Vagina (tissue), 2 donors: ENCODE data around the gene VAMP2. TPM values are rescaled to one million over a fixed set of nuclear protein-coding genes. Genes with fewer than 3 reads are reported as not detected.
A peak's percentile ranks its signal among the peaks of the same experiment; 100 is the strongest.

Experiments
- DNase-seq, 2 donors: peaks; one replicate each; pipeline ENCODE4 v3.0.0-alpha.2; 2017; ENCODE audit errors: extremely low spot score in 2 of 2
- H3K27ac ChIP-seq: fragments of 200-600 bp; sonication (generic); one replicate; pipeline ENCODE4 v1.5.1; 2019
- H3K27me3 ChIP-seq: fragments of 200-600 bp; sonication (generic); one replicate; pipeline ENCODE4 v1.5.1; 2019
- H3K36me3 ChIP-seq, 2 donors: fragments of 200-600 bp; sonication (generic); one replicate each; pipeline ENCODE4 v1.5.1; 2017 to 2019
- H3K4me1 ChIP-seq: fragments of 200-600 bp; sonication (generic); one replicate; pipeline ENCODE4 v1.5.1; 2019
- H3K4me3 ChIP-seq, 2 donors: fragments of 200-600 bp; sonication (generic); 1 replicate in 1 of 2; 2 replicates in 1 of 2; pipeline ENCODE4 v1.5.1; 2016 to 2019
- H3K9me3 ChIP-seq: fragments of 200-600 bp; sonication (generic); one replicate; pipeline ENCODE4 v1.5.1; 2019
- CTCF ChIP-seq, 3 experiments: fragments of 450-650 bp in 2 of 3; fragments of 200-600 bp in 1 of 3; sonication (generic) in 1 of 3; IDR thresholded peaks; one replicate each; pipeline ENCODE4 v1.5.1; 2017 to 2019; ENCODE audit warnings: antibody characterized with exemption in 3 of 3, mild to moderate bottlenecking in 2 of 3, moderate library complexity in 2 of 3
- POLR2A ChIP-seq, 2 donors: fragments of 450-650 bp; IDR thresholded peaks; one replicate each; pipeline ENCODE4 v1.6.1; 2017; ENCODE audit warnings: antibody characterized with exemption in 2 of 2, mild to moderate bottlenecking in 2 of 2, moderate library complexity in 2 of 2
- POLR2AphosphoS5 ChIP-seq, 2 donors: sonication (generic); formaldehyde crosslinking; IDR thresholded peaks; one replicate each; pipeline ENCODE4 v1.9.0; 2017; ENCODE audit warnings: antibody characterized with exemption in 2 of 2, mild to moderate bottlenecking in 2 of 2, low read depth in 1 of 2; ENCODE audit not compliant: insufficient read depth in 1 of 2
- intact Hi-C: fragments of 100-400 bp; cut with DNase I; formaldehyde crosslinking; loops from one replicate; pipeline ENCODE4 v1.15.1; 2023
- total RNA-seq: library from RNA; depleted of rRNA; stranded (reverse); fragments of >200 nt; gene quantifications from one replicate; pipeline ENCODE4 v1.2.3, GENCODE V29; 2016

Gene VAMP2
- total RNA-seq, 1 donor from 2014 or later: 35.6 TPM

- H3K36me3 ChIP-seq: no peaks in the 10 kb centered on the region
- no peak for DNase-seq
- H3K4me1 ChIP-seq: peaks cover 34% of the 10 kb centered on the region
- H3K4me3 ChIP-seq: peak overlapping the region; percentile 77 to 86
- H3K27ac ChIP-seq: peak overlapping the region; percentile 100
- TF ChIP-seq CTCF (IDR thresholded peaks at IDR 0.05) (no peak), POLR2AphosphoS5 (IDR thresholded peaks at IDR 0.05; ENCODE audit: insufficient read depth in 1 of 2, low read depth in 1 of 2) (peak in 1 of 2 donors; percentile 66)
- no peaks in the 10 kb centered on the region for H3K9me3 ChIP-seq
- intact Hi-C loops: loop anchor here (2.0 kb wide), 3 partner anchors 34 to 66 kb away; partner anchors contain the start of genes CTC1 and PFAS
- no peaks in the 10 kb centered on the region for H3K27me3 ChIP-seq
Observed at GRCh38 chr17:8186446-8186786, 23.7 kb upstream of the VAMP2 start.

- H3K27me3 ChIP-seq: no peaks in the 10 kb centered on the region
- peak; percentile 20 to 76 for TF ChIP-seq POLR2AphosphoS5 (IDR thresholded peaks at IDR 0.05; ENCODE audit: insufficient read depth in 1 of 2, low read depth in 1 of 2)
- no peak for TF ChIP-seq POLR2A (IDR thresholded peaks at IDR 0.05)
- no peak for TF ChIP-seq CTCF (IDR thresholded peaks at IDR 0.05)
- DNase-seq: peak in 1 of 2 donors; percentile 97
- H3K4me1 ChIP-seq: peaks cover 32% of the 10 kb centered on the region
- peak overlapping the region; percentile 77 to 86 for H3K4me3 ChIP-seq
- H3K27ac ChIP-seq: peak overlapping the region; percentile 100
- H3K36me3 ChIP-seq: no peaks in the 10 kb centered on the region
- intact Hi-C loops: loop anchor here (2.0 kb wide), 3 partner anchors 35 to 65 kb away; partner anchors contain the start of genes CTC1 and PFAS
- H3K9me3 ChIP-seq: no peaks in the 10 kb centered on the region
Observed at GRCh38 chr17:8185582-8186445, 23.1 kb upstream of the VAMP2 start.

GRCh38 chr17:8176998-8177731, 14.4 kb upstream of the VAMP2 start:
- peak overlapping the region; percentile 88 for H3K27ac ChIP-seq
- no peaks in the 10 kb centered on the region for H3K27me3 ChIP-seq
- no peaks in the 10 kb centered on the region for H3K36me3 ChIP-seq
- no peak for DNase-seq
- peak overlapping the region; percentile 52 to 58 for H3K4me3 ChIP-seq
- intact Hi-C loops: no loop called here
- TF ChIP-seq POLR2A (IDR thresholded peaks at IDR 0.05): no peak
- TF ChIP-seq POLR2AphosphoS5 (IDR thresholded peaks at IDR 0.05; ENCODE audit: insufficient read depth in 1 of 2, low read depth in 1 of 2): no peak
- TF ChIP-seq CTCF (IDR thresholded peaks at IDR 0.05): no peak
- peaks cover 32% of the 10 kb centered on the region for H3K4me1 ChIP-seq
- H3K9me3 ChIP-seq: no peaks in the 10 kb centered on the region

GRCh38 chr17:8176197-8176940, 13.6 kb upstream of the VAMP2 start, which contains the start of gene TMEM107:
Gene TMEM107 (minus strand): TSS chr17:8176380. CDS start chr17:8176286, 94 bp downstream.
- intact Hi-C loops: no loop called here
- no peak for DNase-seq

More at GRCh38 chr17:8176197-8176940, 13.6 kb upstream of the VAMP2 start, which contains the start of gene TMEM107:
- no peaks in the 10 kb centered on the region for H3K36me3 ChIP-seq
- H3K4me3 ChIP-seq: peak within 1 kb of the TSS; percentile 52 to 58
- peaks cover 32% of the 10 kb centered on the region for H3K4me1 ChIP-seq
- H3K27me3 ChIP-seq: no peaks in the 10 kb centered on the region
- no peaks in the 10 kb centered on the region for H3K9me3 ChIP-seq
- H3K27ac ChIP-seq: peak within 1 kb of the TSS; percentile 88
- TF ChIP-seq CTCF (IDR thresholded peaks at IDR 0.05) (no peak), POLR2A (IDR thresholded peaks at IDR 0.05) (peak in 1 of 2 donors; percentile 27), POLR2AphosphoS5 (IDR thresholded peaks at IDR 0.05; ENCODE audit: insufficient read depth in 1 of 2, low read depth in 1 of 2) (peak; percentile 17 to 80)
